HCT116 (cell line): ENCODE measurements around the gene MACF1. TPM values are rescaled to one million over a fixed set of nuclear protein-coding genes. Genes with fewer than 3 reads are reported as not detected.

ENCODE experiments used
- ATAC-seq: fragments of 200-7000 bp; cut with Tn5 transposase; 2 replicates; pipeline ENCODE4 v1.9.1; 2020; ENCODE audit warnings: mild to moderate bottlenecking, moderate library complexity
- BruUV-seq: library from RNA; stranded (reverse); fragments of 400-500 nt; replicated peaks from 2 replicates; lab custom pipeline; 2021; lab: Mats Ljungman, UMichigan
- CTCF ChIA-PET: fragments of 300-600 bp; sonication (Branson Sonifier 250); formaldehyde crosslinking; loops from one replicate; lab custom pipeline; 2021; ENCODE audit warnings: antibody characterized with exemption; lab: Charles Lee
- POLR2A ChIA-PET: fragments of 300-600, 350-600 bp; sonication (Branson Sonifier 250); formaldehyde crosslinking; loops from one replicate; lab custom pipeline; 2021; ENCODE audit warnings: antibody characterized with exemption; lab: Charles Lee
- RAD21 ChIA-PET, 2 experiments: fragments of 300-600 bp; sonication (Branson Sonifier 250); formaldehyde crosslinking; loops; one replicate each; lab custom pipeline; 2023; ENCODE audit warnings: low total read pairs in 2 of 2; ENCODE audit not compliant: uncharacterized antibody in 2 of 2, unreplicated experiment in 2 of 2, low non-redundant PET in 1 of 2; lab: Charles Lee
- DNase-seq: peaks from one replicate; pipeline ENCODE4 v3.0.0-alpha.2; 2010; ENCODE audit warnings: low read depth, low spot score
- H2AFZ ChIP-seq: fragments of 200-600 bp; shearing (Covaris generic), sonication (generic); 2 replicates; pipeline ENCODE4 v1.6.1; 2017; ENCODE audit warnings: low read depth, mixed run types, mixed read lengths, antibody characterized with exemption, low read length; ENCODE audit not compliant: poor library complexity, severe bottlenecking
- H3K27ac ChIP-seq: 2 replicates; pipeline ENCODE4 v1.5.1; 2012; ENCODE audit warnings: low read depth, low read length
- H3K27me3 ChIP-seq: fragments of 200-600 bp; sonication (generic); 2 replicates; pipeline ENCODE4 v1.6.1; 2016; ENCODE audit warnings: mixed run types, low read length, mixed read lengths; ENCODE audit not compliant: insufficient read depth
- H3K36me3 ChIP-seq, 2 experiments: fragments of 200-500 bp in 1 of 2; fragments of 200-600 bp in 1 of 2; sonication (Bioruptor generic) in 1 of 2; sonication (generic) in 1 of 2; 2 replicates each; pipeline versions ENCODE4 v1.5.1 to v1.6.1; 2014 to 2016; ENCODE audit warnings: low read length in 2 of 2, inconsistent platforms in 1 of 2, mixed read lengths in 1 of 2, mixed run types in 1 of 2; ENCODE audit not compliant: insufficient read depth in 2 of 2, control insufficient read depth in 1 of 2
- H3K4me1 ChIP-seq, 2 experiments: fragments of 200-600 bp in 1 of 2; sonication (generic) in 1 of 2; 2 replicates each; pipeline versions ENCODE4 v1.5.1 to v1.6.1; 2012 to 2017; ENCODE audit warnings: low read length in 2 of 2, inconsistent platforms in 1 of 2, mild to moderate bottlenecking in 1 of 2, mixed read lengths in 1 of 2, mixed run types in 1 of 2, moderate library complexity in 1 of 2; ENCODE audit not compliant: insufficient read depth in 2 of 2, control insufficient read depth in 1 of 2
- H3K4me2 ChIP-seq: fragments of 200-600 bp; sonication (generic); 2 replicates; pipeline ENCODE4 v1.6.1; 2017; ENCODE audit warnings: mixed run types, low read length, mixed read lengths
- H3K4me3 ChIP-seq, 2 experiments: fragments of 200-600 bp in 1 of 2; sonication (generic) in 1 of 2; replicated peaks in 1 of 2; 2 replicates each; pipeline ENCODE4 v1.5.1; 2011 to 2016; ENCODE audit warnings: low read length in 2 of 2, control low read depth in 1 of 2, low read depth in 1 of 2, mild to moderate bottlenecking in 1 of 2, mixed read lengths in 1 of 2, mixed run types in 1 of 2
- H3K79me2 ChIP-seq: fragments of 200-600 bp; sonication (generic); 2 replicates; pipeline ENCODE4 v1.6.1; 2017; ENCODE audit warnings: mild to moderate bottlenecking, mixed run types, low read length, moderate library complexity, mixed read lengths; ENCODE audit not compliant: insufficient read depth
- H3K9ac ChIP-seq: fragments of 200-600 bp; sonication (generic); 2 replicates; pipeline ENCODE4 v1.6.1; 2016; ENCODE audit warnings: low read length, mixed read lengths
- H3K9me2 ChIP-seq: fragments of 200-600 bp; sonication (generic), shearing (Covaris generic); 2 replicates; pipeline ENCODE4 v1.6.1; 2017; ENCODE audit warnings: mixed run types, mild to moderate bottlenecking, moderate library complexity; ENCODE audit not compliant: insufficient read depth
- H3K9me3 ChIP-seq, 2 experiments: fragments of 200-500 bp in 1 of 2; fragments of 200-600 bp in 1 of 2; sonication (Bioruptor generic) in 1 of 2; sonication (generic) in 1 of 2; 2 replicates each; pipeline ENCODE4 v1.6.1; 2014 to 2017; ENCODE audit warnings: low read length in 2 of 2, mixed read lengths in 2 of 2, inconsistent platforms in 1 of 2, low read depth in 1 of 2, mild to moderate bottlenecking in 1 of 2, mixed run types in 1 of 2, moderate library complexity in 1 of 2; ENCODE audit not compliant: control insufficient read depth in 1 of 2, insufficient read depth in 1 of 2
- H4K20me1 ChIP-seq: fragments of 200-600 bp; sonication (generic), shearing (Covaris generic); 2 replicates; pipeline ENCODE4 v1.6.1; 2017; ENCODE audit warnings: mixed run types, mild to moderate bottlenecking, moderate library complexity; ENCODE audit not compliant: insufficient read depth
- CBX3 ChIP-seq: IDR thresholded peaks from 2 replicates; pipeline ENCODE4 v1.6.1; 2012; ENCODE audit warnings: low read depth
- EZH2 ChIP-seq: fragments of 200-600 bp; sonication (generic); IDR thresholded peaks from 2 replicates; pipeline ENCODE4 v1.6.1; 2017; ENCODE audit warnings: antibody characterized with exemption, mixed run types
- RAD21 ChIP-seq: IDR thresholded peaks from 2 replicates; pipeline ENCODE4 v1.6.1; 2012; ENCODE audit warnings: low read depth, mild to moderate bottlenecking
- intact Hi-C: fragments of 100-400 bp; cut with micrococcal nuclease; formaldehyde crosslinking; loops from 2 replicates; pipeline ENCODE4 v1.10.0; 2022
- total RNA-seq: library from RNA; stranded (reverse); gene quantifications from one replicate; pipeline ENCODE4 v1.2.1, GENCODE V29; 2021; ENCODE audit not compliant: unreplicated experiment
- TF ChIP-seq, protein P1 (sequence below): IDR thresholded peaks from 2 replicates; pipeline ENCODE4 v1.6.1; 2011; ENCODE audit warnings: mild to moderate bottlenecking, low read length, moderate library complexity; ENCODE audit not compliant: insufficient replicate concordance; ENCODE audit errors: extremely low read depth

Gene MACF1
- total RNA-seq, 1 experiment from 2014 or later, result 146 TPM

- intact Hi-C loops, result no loop called here
- Histone ChIP-seq H3K27ac (no peak overlapping the region), H3K79me2 (peaks cover 6% of the 10 kb centered on the region), H3K36me3 (no peaks in the 10 kb centered on the region), H3K4me3 (no peak overlapping the region), H3K9me3 (no peaks in the 10 kb centered on the region), H3K27me3 (no peaks in the 10 kb centered on the region), H4K20me1 (no peaks in the 10 kb centered on the region), H3K9ac (no peak overlapping the region), H2AFZ (no peak overlapping the region), H3K4me2 (no peak overlapping the region), H3K4me1 (peaks cover 15 to 27% of the 10 kb centered on the region in 2 experiments), H3K9me2 (no peaks in the 10 kb centered on the region)
- BruUV-seq, result no TSS peak
- RAD21 ChIA-PET, result interaction anchor here in 1 of 2 experiments (1.2 kb wide), 1 partner anchor 18 kb away, joined by 3 read pairs; no protein-coding TSS in a partner anchor
- ATAC-seq (no peak), DNase-seq (no peak)
- CTCF ChIA-PET, result interaction anchor here (0.5 to 2.6 kb wide), 3 partner anchors 10 to 18 kb away, joined by 3 to 7 read pairs (median 6); no protein-coding TSS in a partner anchor
- POLR2A ChIA-PET, result no interaction called here
- no peak for TF ChIP-seq RAD21
- no peak for TF ChIP-seq EZH2
Measured at GRCh38 chr1:39173995-39174380, 30.5 kb upstream of the MACF1 start.

GRCh38 chr1:39174390-39175081 lies 30.0 kb upstream of the MACF1 start:
- intact Hi-C loops, result loop anchor here (5.0 kb wide), 1 partner anchor 363 kb away; no protein-coding TSS in a partner anchor
- Histone ChIP-seq H3K79me2 (peaks cover 3% of the 10 kb centered on the region; the same call in 1 of the 2 replicates), H3K4me3 (no peak overlapping the region), H3K27me3 (no peaks in the 10 kb centered on the region), H3K36me3 (no peaks in the 10 kb centered on the region), H3K27ac (no peak overlapping the region), H3K4me1 (peaks cover 21 to 32% of the 10 kb centered on the region in 2 experiments), H3K4me2 (no peak overlapping the region), H3K9ac (no peak overlapping the region), H3K9me3 (no peaks in the 10 kb centered on the region), H2AFZ (no peak overlapping the region), H4K20me1 (no peaks in the 10 kb centered on the region), H3K9me2 (no peaks in the 10 kb centered on the region)
- DNase-seq (no peak), ATAC-seq (no peak)
- ChIA-PET CTCF (interaction anchor here (0.5 to 2.6 kb wide), 3 partner anchors 9 to 17 kb away, joined by 3 to 7 read pairs (median 6); no protein-coding TSS in a partner anchor), POLR2A (no interaction called here), RAD21 (interaction anchor here in 1 of 2 experiments (1.2 kb wide), 1 partner anchor 17 kb away, joined by 3 read pairs; no protein-coding TSS in a partner anchor)
- BruUV-seq, result no TSS peak
- TF ChIP-seq CBX3, result no peak
- TF ChIP-seq, protein P1, sequence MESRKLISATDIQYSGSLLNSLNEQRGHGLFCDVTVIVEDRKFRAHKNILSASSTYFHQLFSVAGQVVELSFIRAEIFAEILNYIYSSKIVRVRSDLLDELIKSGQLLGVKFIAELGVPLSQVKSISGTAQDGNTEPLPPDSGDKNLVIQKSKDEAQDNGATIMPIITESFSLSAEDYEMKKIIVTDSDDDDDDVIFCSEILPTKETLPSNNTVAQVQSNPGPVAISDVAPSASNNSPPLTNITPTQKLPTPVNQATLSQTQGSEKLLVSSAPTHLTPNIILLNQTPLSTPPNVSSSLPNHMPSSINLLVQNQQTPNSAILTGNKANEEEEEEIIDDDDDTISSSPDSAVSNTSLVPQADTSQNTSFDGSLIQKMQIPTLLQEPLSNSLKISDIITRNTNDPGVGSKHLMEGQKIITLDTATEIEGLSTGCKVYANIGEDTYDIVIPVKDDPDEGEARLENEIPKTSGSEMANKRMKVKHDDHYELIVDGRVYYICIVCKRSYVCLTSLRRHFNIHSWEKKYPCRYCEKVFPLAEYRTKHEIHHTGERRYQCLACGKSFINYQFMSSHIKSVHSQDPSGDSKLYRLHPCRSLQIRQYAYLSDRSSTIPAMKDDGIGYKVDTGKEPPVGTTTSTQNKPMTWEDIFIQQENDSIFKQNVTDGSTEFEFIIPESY, result no peak
- no peak for TF ChIP-seq RAD21
